Suppressor macrophage treated with lipopolysaccharide for 1 hour (primary cell): ENCODE results near the gene MEIS3.
"Not testable (repeated sequence)": the region's sequence is repeated elsewhere in the genome, so short reads cannot be mapped to it uniquely, and the experiment has no call there.

ENCODE experiments used
- DNase-seq, 3 donors: peaks; one replicate each; pipeline ENCODE4 v3.0.0-alpha.2; 2020 to 2022

MEIS3 gene

DNA sequence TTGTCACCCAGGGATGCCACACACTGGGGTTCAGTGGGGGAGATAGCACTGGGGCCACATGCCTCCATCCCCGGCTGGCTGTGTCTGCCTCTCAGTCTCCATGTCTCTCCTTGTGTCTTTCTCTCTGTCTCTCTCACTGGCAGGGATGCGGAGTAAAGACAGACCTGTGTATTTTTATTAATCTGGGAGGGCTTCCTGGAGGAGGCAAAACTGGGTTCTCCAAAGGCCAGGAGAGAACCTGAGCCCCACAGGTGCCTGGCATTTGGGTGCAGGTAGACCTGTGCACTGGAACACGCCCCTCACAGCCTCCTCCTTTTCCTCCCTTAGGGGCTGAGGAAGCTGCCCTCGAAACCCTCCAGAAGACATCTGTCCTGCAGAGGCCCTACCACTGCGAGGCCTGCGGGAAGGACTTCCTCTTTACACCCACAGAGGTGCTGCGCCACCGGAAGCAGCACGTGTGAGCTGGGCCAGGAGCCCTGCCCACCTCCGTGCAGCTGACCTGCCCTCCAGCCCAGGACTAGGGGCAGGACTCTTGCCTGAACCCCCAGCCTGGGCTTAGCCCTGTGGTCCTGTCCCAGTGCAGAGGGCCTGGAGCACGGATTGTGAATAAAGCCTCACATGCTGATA, 37.6 kb downstream of the MEIS3 start:
- peak; percentile 39 to 63 (median 44) for DNase-seq

GRCh38 chr19:47381121-47381520, 38.2 kb downstream of the MEIS3 start:
- DNase-seq: no peak

DNA sequence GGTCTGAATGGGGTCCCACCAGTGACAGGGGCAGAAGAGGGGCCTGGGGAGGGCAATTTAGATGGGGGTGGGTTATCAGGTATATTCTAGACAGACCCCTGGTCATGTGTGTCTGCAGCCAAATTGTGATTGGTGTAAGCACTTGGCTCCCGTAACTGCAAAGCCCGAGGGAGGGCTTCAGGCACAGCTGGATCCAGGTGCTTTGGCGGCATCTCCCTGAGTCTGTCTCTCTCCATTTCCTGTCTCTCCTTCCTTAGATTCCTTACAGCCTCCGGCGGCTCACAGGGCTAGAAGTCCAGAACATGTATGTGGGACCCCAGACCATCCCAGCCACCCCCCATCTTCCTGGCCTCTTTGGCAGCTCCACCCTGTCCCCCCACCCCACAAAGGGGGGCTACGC, 38.8 kb downstream of the MEIS3 start:
- no peak for DNase-seq

- DNase-seq: no peak
These were observed 39.9 kb downstream of the MEIS3 start for GRCh38 chr19:47379381-47379938.

- no peak for DNase-seq
These were observed 41.1 kb downstream of the MEIS3 start for GRCh38 chr19:47378246-47378645.

GRCh38 chr19:47377801-47378200, 41.5 kb downstream of the MEIS3 start:
- DNase-seq: no peak

GRCh38 chr19:47377208-47377701, 42.1 kb downstream of the MEIS3 start:
- no peak for DNase-seq

GRCh38 chr19:47376589-47377144, 42.7 kb downstream of the MEIS3 start:
- peak; percentile 31 to 51 (median 41) for DNase-seq

- DNase-seq: no peak
These were observed 43.4 kb downstream of the MEIS3 start for GRCh38 chr19:47375694-47376588.

DNA sequence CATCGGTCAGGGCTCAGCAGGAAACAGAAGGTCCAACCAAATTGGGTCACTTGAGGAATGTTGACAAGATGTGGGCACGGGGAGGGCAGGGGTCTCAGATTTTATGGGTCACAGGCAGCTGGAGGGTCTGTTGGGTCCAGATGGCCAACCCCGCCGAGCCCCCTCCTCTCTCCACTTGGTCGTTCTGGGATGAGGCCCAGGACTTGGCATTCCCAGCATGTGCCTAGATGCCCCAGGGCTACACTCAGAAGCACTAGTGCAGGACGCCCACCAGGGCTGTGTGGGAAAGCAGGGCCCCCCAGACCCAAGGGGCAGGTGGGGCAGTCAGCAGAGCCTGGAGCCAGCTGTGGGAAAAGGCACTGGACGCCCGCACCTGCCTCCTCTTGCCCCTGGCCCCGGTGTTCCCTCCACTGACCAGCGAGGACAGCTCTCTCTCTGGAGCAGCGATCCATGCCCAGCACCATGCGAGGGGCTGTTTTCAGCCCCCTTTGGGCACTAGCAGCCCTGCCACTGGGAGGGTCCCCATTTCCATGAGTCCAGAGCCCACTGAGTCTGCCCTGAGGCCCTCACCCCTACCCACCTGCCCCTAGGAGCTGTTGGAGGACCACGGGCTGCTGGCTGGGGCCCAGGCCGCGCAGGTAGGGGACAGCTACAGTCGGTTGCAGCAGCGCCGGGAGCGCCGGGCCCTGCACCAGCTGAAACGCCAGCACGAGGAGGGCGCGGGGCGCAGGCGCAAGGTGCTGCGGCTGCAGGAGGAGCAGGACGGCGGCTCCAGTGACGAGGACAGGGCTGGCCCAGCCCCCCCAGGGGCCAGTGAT, 44.2 kb downstream of the MEIS3 start:
- DNase-seq: no peak

- DNase-seq: no peak
These were observed 45.8 kb downstream of the MEIS3 start for GRCh38 chr19:47373246-47374240.

- DNase-seq: no peak
These were observed 46.7 kb downstream of the MEIS3 start for GRCh38 chr19:47372603-47373002.

DNA sequence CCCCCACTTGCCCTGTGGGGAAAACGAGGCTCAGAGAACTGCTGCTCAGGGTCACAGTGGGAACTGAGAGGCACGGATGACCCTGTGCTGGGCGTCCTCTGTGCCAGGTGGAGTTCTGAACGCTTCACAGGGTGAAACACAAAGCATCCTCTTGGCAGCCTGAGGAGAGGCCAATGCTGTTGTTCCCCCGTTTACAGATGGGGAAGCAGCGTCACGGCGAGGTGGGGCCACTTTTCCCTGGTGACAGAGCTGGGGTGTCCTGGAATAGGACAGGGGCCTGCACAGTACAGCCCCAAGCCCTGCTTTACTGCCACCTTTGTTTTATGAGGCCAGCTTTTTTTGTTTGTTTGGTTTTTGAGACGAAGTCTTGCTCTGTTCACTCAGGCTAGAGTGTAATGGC, 48.1 kb downstream of the MEIS3 start:
- no peak for DNase-seq

DNA sequence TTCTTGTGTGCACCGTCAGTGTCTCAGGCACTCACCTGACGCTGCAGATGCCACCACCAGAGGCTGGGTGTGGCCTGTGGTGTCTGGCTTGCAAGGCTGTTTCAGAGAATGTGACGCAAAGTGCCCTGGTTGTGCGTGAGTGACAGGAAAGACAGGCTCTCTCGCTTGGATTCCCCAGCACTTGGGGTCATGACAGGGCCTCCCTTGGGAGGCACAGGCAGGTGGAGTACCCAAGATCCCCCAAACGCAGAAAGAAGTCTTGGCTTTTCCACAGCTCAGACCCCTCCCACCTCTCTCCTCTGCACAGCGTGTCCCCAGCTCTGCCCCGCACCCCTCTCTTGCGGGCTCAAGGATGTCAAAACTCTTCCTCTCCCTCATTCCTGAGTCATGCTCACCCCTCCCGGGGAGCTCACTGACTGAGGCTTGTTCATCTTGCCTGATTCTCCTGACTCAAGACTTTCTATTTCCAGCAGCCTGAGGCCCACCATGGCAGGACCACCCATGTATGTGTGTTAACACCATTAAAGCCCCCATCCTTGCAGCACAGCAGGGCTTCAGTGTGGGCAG, 49.2 kb downstream of the MEIS3 start:
- DNase-seq: peak; percentile 85 to 91 (median 90)

- DNase-seq: not testable (repeated sequence)
These were observed 53.9 kb downstream of the MEIS3 start for GRCh38 chr19:47365455-47365854.

DNA sequence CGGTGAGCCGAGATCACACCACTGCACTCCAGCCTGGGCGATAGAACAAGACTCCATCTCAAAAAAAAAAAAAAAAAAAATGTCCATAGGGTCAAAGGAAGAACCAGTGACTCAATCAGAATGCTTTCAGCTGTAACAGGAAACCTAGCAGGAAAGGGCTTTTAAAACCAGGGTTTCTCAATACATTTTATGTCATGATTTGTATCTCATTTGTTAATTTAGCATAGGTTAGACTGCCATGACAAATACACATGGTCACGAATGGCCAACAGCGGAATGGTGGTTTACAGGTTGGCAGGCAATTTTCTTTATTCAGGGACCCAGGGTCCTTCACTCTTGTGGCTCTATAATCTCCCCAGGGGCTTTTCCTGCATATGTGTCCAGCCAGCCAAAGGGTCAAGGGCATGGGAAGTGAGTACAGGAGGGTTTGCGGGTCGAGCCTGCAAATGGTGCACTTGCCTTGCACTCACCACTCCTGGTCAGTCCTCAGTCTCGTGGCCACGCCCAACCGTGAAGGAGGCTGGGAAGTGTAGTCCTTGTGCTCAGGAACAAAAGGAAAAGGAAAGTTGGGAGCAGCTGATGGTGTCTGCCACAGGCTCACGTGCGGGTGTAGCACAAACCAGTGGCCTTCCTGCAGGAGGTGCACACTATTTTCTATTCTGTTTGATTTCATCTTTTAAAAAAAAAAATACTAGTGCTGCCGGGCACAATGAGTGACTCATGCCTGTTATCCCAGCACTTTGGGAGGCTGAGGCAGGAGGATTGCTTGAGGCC, 55.4 kb downstream of the MEIS3 start:
- peak; percentile 68 to 91 (median 86) for DNase-seq

DNA sequence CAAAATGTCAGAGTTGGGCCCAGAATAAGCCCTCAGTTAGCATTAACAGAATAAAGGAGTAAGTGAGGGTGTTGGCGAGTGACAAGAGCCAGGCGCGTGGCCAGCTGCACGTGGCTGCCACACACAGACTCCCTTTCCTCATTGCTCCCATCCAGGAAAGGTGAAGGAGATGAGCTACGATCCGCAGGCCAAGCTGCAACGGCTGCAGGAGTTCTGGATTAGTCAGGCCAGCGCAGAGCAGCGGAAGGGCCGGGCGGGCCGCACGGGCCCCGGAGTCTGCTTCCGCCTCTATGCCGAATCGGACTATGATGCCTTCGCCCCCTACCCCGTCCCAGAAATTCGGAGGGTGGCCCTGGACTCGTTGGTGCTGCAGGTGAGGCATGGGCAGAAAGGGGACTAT, 57.0 kb downstream of the MEIS3 start:
- no peak for DNase-seq

DNA sequence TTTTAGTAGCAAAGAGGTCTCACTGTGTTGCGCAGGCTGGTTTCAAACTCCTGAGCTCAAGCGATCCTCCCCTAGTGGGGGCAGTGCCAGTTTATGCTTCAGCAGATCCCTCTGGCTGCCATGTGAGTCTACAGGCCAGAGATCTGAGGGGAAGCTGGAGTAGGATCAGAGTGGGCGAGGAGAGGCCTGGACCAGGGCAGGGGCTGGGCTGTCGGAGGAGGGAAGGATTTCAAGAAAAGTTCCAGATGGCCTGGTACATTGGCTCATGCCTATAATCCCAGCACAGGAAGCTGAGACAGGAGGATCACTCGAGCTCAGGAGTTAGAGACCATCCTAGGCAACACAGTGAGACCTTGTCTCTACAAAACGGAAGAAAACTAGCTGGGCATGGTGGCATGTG, 60.4 kb downstream of the MEIS3 start:
- no peak for DNase-seq

DNA sequence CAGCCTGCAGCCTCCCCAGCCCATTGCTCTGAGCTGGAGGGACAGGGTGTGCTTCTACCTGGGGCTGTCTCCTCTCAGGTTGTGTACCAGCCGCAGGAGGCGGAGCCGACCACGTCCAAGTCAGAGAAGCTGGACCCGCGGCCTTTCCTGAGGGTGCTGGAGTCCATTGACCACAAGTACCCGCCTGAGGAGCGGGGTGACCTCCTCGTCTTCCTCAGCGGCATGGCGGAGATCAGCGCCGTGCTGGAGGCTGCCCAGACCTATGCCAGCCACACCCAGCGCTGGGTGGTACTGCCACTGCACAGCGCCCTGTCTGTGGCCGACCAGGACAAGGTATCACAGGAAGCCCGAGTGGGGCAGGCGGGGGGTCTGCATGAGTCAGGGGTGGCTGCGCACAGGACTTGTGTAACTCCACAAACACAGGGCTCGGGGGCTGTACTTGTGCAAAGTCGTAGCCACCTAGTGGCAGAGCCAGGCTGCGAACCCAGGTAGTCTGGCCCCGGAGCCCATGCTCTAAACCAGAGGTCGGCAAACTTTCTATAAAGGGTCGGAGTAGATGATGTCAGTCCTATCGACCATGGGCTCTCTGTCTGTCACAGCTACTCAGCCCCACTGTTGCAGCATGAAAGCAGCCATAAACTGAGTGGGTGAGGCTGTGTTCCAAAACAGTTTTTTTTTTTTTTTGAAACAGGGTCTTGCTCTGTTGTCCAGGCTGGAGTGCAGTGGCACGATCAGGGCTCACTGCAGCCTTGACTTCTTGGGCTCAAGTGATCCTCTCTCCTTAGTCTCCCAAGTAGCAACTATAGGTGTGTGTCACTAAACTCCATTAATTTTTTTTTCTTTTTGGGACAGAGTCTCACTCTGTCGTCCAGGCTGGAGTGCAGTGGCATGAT, 61.3 kb downstream of the MEIS3 start:
- no peak for DNase-seq
